ENCODE measurements around the gene PMEPA1.

GRCh38 chr20:57615445-57615811 lies 94.4 kb downstream of the PMEPA1 start:
- TF ChIP-seq CTCF (IDR thresholded peaks at IDR 0.05), result no peak
- no peak for TF ChIP-seq EP300 (IDR thresholded peaks at IDR 0.05)
